CMK (cell line): ENCODE results near the gene SMPD1.
A peak's percentile ranks its signal among the peaks of the same experiment; 100 is the strongest.

ENCODE experiments used
- DNase-seq: peaks from one replicate; pipeline ENCODE4 v3.0.0-alpha.2; 2010; ENCODE audit warnings: low read depth

Gene SMPD1

DNA sequence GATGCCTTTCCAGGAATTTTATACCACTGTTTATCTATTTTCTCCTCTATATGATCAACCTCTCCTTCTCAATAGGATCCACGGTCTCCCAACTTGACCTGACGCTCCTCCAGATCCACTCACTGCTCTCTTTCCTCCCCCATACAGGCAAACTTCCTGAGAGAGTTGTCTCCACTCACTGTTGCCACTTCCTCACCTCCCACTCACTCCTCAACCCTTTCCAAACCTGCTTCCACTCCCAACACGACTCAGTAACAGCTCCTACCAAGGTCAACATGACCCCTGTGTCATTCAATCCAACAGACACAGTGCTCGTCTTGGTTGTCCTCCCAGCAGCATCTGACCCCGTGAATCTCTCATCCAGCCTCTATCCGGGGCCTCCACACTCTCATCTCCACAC is 25.5 kb downstream of the SMPD1 start:
- no peak for DNase-seq

DNA sequence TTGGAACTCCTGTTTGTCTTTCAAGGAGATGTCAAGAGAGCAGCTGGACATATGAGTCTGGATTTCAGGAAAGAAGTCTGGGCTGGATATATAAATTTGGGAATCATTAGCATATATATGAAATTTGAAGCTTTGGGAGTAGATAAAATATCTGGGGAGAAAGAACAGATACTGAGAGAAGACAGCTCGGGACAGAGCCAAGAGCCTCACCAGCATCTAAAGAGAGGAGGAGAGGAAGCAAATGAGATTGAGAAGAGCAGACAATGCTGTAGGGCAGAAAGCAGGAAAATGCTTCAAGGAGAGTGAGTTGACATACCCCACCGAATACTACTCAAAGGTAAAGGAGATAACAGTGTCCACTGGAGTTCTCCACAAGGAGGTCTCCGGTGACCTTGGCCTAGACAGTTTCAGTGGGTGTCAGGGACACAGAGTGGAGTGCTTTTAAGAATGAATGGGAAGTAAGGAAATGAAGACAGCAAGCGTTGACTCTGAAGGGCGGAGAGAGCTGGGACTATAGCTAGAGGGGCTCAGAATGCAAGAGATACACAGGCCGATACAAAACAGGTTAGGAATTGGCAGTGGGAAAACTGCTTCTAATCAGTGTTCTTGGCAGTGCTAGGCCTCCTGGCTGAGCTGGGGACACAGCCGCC is 27.8 kb downstream of the SMPD1 start:
- DNase-seq = no peak

DNA sequence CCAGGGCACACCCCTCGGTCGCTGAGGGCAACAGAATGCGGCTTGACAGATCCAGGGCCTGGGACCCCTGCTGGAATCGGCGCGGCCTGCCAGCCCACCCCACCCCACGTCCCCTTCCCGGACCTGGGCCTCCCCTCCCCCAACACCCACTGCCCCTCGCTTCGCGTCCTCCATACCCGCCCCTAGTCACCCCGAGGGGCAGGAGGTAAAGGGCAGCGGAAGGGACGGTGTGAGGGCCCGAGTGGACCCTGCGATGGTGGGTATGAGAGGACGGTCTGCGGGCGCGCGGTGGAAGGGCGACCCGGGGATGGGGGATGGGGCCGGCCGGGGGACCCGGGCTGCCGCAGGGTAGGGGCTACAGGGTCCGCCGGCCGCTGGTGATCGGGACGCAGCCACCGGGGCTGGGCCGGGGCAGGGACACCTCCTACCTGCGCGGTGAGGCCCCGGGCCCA is 28.3 kb downstream of the SMPD1 start:
- DNase-seq = no peak

DNA sequence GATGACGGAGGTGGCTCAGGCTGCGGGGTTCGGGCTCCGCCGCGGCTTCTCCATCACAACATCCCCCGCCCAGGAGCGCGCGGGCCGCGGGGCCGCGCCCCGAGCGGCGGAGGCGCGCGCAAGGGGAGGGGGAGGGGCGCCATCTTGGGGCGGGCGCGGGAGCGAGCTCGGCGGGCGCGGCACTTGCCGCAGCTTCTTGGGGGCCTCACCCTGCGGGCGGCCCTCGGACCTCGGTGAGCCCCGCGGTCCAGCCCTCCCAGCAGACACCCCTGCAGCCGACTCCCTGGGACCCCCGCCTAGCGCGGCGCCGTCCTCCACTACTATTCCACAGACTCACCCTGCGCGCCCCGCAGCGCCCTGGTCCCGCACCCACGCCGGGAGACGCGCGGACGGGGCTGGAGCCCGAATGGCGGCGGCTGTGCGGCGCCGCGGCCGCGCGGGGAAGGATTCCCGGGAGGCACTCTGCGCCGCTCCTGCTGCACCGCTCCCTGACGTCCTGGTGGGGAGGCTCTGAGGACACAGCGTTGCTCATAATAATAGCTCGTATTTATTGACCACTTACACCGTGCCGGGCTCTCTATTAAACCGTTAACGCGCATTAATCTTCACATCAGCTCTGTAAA is 28.8 kb downstream of the SMPD1 start, which contains the start of gene APBB1:
APBB1 (minus strand) TSS at position 86 of the 623 bp plus-strand sequence. CDS start 7,747 bp downstream, outside the sequence.
- no peak for DNase-seq

DNA sequence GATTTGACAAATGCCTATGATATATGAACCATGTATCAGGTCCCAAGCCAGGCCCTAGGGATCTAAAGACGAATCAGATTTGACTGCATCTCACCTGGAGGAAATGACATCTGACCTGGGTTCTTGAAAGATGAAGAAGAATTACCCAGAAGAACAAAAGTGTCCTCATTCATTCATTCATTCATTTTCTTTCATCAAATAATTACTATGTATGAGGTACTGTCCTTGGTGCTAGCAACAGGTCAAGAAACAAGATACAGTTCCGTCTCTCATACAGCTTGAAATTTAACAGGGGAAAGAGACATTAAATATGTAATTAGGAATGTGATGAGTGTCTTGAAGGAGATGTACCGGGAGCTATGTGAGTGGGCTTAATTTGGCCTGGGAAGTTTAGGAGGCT is 30.4 kb downstream of the SMPD1 start:
- DNase-seq = no peak

DNA sequence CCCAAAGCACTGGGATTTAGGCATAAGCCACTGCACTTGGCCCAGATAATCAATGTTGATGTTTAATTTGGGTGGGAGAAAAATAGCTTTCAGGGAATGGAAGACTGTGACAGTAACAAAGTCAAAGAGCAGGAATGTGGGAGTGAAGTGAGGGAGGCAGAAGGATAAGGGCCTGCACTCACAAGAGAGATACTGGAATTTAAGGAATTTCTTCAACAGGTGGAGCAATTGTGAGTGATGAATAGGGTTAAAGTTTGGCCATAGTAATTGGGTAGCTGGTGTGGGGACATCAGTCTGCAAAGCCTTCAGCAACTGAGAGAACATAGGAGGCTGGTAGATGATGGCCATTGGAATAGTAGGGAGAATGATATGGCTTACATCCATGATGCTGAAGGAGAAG is 37.2 kb downstream of the SMPD1 start:
- DNase-seq = no peak

- no peak for DNase-seq
These were observed 41.6 kb downstream of the SMPD1 start for GRCh38 chr11:6431861-6432260.

GRCh38 chr11:6433998-6434660 is 43.9 kb downstream of the SMPD1 start:
- DNase-seq = no peak

DNA sequence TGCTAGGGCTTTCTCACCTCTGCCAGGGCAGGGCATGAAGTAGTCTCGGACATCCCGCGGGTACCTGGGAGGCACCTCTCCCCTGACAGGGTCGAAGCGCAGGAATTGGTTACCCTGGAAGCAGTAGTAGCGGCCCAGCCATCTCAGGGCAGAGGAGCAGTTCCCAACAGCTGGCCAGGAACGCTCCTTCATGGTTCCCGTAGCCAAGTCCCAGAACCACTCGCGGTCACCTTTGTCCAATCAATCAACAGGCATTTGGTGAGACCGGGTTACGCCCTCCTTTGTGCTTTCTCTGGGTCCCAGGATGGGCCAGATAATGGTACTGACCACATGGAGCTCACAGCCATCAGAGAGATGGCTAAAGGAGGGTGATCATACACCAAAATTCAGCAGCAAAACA is 47.1 kb downstream of the SMPD1 start:
- DNase-seq = no peak

DNA sequence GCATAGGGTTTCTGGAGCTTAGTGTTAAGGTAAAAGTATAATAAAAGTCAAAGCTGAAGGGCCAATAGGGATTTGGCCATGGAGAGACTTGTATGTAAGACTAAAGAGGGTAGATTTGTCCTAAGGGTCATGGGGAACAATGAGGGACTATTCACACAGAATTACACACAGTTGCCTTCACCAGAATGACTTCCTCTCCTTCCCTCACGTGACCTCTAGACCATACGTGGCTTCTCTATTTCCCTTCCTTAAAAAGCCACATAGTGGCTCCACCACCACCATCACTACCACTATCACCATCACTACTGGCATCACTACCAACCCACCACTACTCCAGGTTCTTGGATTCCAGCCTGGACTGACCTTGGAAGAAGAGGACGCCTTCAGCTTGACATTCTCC is 47.7 kb downstream of the SMPD1 start:
- DNase-seq = no peak

DNA sequence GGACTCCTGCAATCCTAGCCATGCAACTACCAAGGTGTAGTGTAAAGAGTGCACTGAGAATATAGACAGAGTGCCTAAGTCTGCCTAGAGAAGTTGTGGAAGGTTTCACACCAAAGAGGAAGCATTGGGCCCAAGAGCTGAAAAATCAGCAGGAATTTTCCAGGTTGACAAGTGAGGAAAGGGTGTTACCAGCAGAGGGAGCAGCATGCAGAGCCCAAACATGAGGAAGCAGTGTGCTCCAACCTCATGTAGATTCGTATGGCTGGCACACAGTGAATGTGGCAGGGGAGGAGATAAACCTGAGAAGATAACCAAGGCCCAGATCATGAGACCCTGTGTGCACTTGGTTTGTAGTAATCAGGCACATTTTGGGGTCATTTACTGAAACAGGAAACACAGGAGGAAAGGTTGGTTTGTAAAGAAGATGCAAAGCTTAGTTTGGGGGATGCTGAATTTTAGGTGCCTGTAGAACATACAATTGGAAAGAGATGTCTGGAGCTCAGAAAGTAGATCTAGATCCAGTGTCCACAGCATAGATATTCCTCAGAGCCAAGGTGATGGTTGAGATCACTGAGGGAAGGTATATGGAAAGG is 48.8 kb downstream of the SMPD1 start:
- DNase-seq = peak; percentile 38

- no peak for DNase-seq
These were observed 50.7 kb downstream of the SMPD1 start, which contains the start of gene HPX for GRCh38 chr11:6440906-6441358. TSS of gene HPX (minus strand) at chr11:6440987. CDS start at chr11:6440963, 24 bp downstream.

- no peak for DNase-seq
These were observed 52.2 kb downstream of the SMPD1 start for GRCh38 chr11:6442441-6442840.

DNA sequence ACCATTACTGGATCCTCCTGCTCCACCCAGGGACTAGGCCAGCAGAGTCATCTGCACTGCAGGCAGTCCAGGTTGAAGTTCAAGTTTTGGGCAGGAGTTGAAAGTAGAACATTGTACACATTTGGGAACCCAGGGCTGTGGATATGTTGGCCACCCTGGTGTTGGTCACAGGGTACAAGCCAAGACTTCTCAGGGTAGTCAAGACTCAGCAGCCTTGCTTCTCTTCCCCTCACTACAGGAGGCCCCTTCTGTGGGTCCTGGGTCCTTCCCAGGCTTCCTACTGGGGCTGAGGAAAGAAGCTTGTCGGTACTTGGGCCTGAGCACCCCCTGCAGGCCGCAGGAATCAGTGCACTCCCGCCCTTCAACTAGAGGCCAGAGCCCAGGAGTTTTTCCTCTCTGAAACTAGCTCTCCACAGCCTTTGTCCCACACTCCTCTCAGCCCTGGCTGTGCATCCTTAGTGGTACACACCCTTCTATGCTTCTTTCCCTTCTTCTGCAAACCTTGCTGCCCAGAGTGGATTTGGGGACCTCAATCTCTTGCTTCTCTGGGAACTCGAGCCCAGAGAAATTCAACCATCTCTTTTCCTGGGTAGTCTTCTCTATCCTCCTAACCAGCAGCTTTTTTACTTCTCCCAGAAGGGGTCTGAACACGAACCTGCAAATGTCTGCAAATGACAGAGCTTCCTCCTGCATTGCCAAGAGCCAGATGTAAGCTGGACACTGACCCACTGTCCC is 53.2 kb downstream of the SMPD1 start:
- DNase-seq = peak; percentile 38
